C4-2B (cell line): ENCODE results near the gene EIF1B.

Experiments used
- ZFX ChIP-seq: fragments of 450-650 bp; IDR thresholded peaks from 2 replicates; pipeline ENCODE4 v1.6.1; 2017
- TF ChIP-seq, protein P1 (sequence below): fragments of 450-650 bp; conservative IDR thresholded peaks from 2 replicates; pipeline ENCODE4 v1.5.1; 2017; ENCODE audit warnings: mild to moderate bottlenecking

DNA sequence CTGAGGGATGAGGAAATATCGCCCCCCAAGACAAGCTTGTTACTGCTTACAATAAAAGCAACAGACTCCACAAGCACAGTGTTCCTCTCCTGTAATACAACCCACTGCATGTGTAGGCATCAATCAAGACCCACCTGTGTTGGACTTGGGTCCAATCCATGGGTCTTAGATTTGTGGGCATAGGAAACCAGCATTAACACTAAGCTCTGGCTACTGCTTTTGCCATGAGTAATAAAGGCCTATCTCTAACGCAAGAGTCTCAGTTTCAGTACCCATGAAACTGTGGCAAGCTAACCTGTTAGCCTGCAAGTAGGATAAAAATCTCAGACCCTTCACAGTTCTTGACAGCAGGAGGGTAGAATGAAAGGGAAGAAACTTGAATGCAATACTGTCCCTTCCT, 5.2 kb upstream of the EIF1B start:
- TF ChIP-seq, protein P1, sequence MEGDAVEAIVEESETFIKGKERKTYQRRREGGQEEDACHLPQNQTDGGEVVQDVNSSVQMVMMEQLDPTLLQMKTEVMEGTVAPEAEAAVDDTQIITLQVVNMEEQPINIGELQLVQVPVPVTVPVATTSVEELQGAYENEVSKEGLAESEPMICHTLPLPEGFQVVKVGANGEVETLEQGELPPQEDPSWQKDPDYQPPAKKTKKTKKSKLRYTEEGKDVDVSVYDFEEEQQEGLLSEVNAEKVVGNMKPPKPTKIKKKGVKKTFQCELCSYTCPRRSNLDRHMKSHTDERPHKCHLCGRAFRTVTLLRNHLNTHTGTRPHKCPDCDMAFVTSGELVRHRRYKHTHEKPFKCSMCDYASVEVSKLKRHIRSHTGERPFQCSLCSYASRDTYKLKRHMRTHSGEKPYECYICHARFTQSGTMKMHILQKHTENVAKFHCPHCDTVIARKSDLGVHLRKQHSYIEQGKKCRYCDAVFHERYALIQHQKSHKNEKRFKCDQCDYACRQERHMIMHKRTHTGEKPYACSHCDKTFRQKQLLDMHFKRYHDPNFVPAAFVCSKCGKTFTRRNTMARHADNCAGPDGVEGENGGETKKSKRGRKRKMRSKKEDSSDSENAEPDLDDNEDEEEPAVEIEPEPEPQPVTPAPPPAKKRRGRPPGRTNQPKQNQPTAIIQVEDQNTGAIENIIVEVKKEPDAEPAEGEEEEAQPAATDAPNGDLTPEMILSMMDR = no peak
- no peak for TF ChIP-seq ZFX
